CD14-positive monocyte (primary cell): ENCODE measurements around the gene MRGPRX1. TPM values are rescaled to one million over a fixed set of nuclear protein-coding genes. Genes with fewer than 3 reads are reported as not detected.

Experiments used
- DNase-seq, 3 donors: peaks; one replicate each; pipeline ENCODE4 v3.0.0-alpha.2; 2011 to 2022
- H2AFZ ChIP-seq: 2 replicates; pipeline ENCODE4 v1.6.0; 2012; ENCODE audit warnings: mild to moderate bottlenecking, low read depth, low read length, inconsistent platforms; ENCODE audit not compliant: insufficient read depth, poor library complexity, severe bottlenecking
- H3K27ac ChIP-seq, 2 donors: 1 replicate in 1 of 2; 2 replicates in 1 of 2; pipeline ENCODE4 v1.5.1; 2012 to 2013; ENCODE audit warnings: low read length in 2 of 2, control low read depth in 1 of 2, inconsistent platforms in 1 of 2, low read depth in 1 of 2, mild to moderate bottlenecking in 1 of 2
- H3K27me3 ChIP-seq, 2 donors: one replicate each; pipeline versions ENCODE4 v1.6.0 to v1.6.1; 2011 to 2013; ENCODE audit warnings: low read length in 2 of 2; ENCODE audit not compliant: control insufficient read depth in 2 of 2, insufficient read depth in 2 of 2
- H3K36me3 ChIP-seq, 2 donors: replicated peaks in 1 of 2; 1 replicate in 1 of 2; 2 replicates in 1 of 2; pipeline versions ENCODE4 v1.5.1 to v1.6.1; 2012 to 2013; ENCODE audit warnings: low read length in 2 of 2, control low read depth in 1 of 2, inconsistent platforms in 1 of 2, mild to moderate bottlenecking in 1 of 2; ENCODE audit not compliant: insufficient read depth in 2 of 2, control insufficient read depth in 1 of 2
- H3K4me1 ChIP-seq, 2 donors: 1 replicate in 1 of 2; 2 replicates in 1 of 2; pipeline versions ENCODE4 v1.5.1 to v1.6.1; 2012 to 2013; ENCODE audit warnings: low read length in 2 of 2, control low read depth in 1 of 2, inconsistent platforms in 1 of 2, mild to moderate bottlenecking in 1 of 2, moderate library complexity in 1 of 2; ENCODE audit not compliant: insufficient read depth in 2 of 2, control insufficient read depth in 1 of 2
- H3K4me2 ChIP-seq: replicated peaks from 2 replicates; pipeline ENCODE3; 2012; ENCODE audit warnings: low read length, moderate library complexity, mild to moderate bottlenecking; ENCODE audit not compliant: poor library complexity, severe bottlenecking; ENCODE audit errors: extremely low read depth
- H3K4me3 ChIP-seq, 3 experiments: fragments of 200-600 bp in 1 of 3; sonication (generic) in 1 of 3; replicated peaks in 1 of 3; 1 replicate in 2 of 3; 2 replicates in 1 of 3; pipeline ENCODE4 v1.5.1; 2011 to 2013; ENCODE audit warnings: low read length in 3 of 3, mild to moderate bottlenecking in 3 of 3, control low read depth in 2 of 3, low read depth in 2 of 3, inconsistent platforms in 1 of 3, moderate library complexity in 1 of 3
- H3K79me2 ChIP-seq: 2 replicates; pipeline ENCODE4 v1.6.0; 2012; ENCODE audit warnings: mild to moderate bottlenecking, control low read depth, inconsistent platforms, low read length, moderate library complexity; ENCODE audit not compliant: insufficient read depth
- H3K9ac ChIP-seq: 2 replicates; pipeline ENCODE4 v1.6.0; 2017; ENCODE audit warnings: low read length, mild to moderate bottlenecking; ENCODE audit not compliant: insufficient read depth, poor library complexity, severe bottlenecking
- H3K9me3 ChIP-seq, 2 donors: replicated peaks in 1 of 2; 1 replicate in 1 of 2; 2 replicates in 1 of 2; pipeline versions ENCODE4 v1.5.1 to v1.6.1; 2012 to 2013; ENCODE audit warnings: low read length in 2 of 2, control low read depth in 1 of 2; ENCODE audit not compliant: control insufficient read depth in 1 of 2, insufficient read depth in 1 of 2
- H4K20me1 ChIP-seq: 2 replicates; pipeline ENCODE4 v1.6.0; 2012; ENCODE audit warnings: mild to moderate bottlenecking, low read length, control low read depth, moderate library complexity; ENCODE audit not compliant: insufficient read depth
- H3K27ac Mint-ChIP-seq, 7 donors: one replicate each; pipeline ENCODE4 v1.8.0; 2020; ENCODE audit warnings: mild to moderate bottlenecking in 7 of 7, mixed read lengths in 7 of 7, moderate library complexity in 6 of 7, inconsistent platforms in 2 of 7
- H3K27me3 Mint-ChIP-seq, 3 donors: one replicate each; pipeline ENCODE4 v1.8.0; 2021 to 2022; ENCODE audit warnings: low read depth in 3 of 3, mild to moderate bottlenecking in 3 of 3, mixed read lengths in 3 of 3, moderate library complexity in 3 of 3, inconsistent platforms in 1 of 3
- H3K36me3 Mint-ChIP-seq, 2 donors: one replicate each; pipeline ENCODE4 v1.8.0; 2020; ENCODE audit warnings: mixed read lengths in 2 of 2, inconsistent platforms in 1 of 2, mild to moderate bottlenecking in 1 of 2
- H3K4me1 Mint-ChIP-seq: one replicate; pipeline ENCODE4 v1.8.0; 2020; ENCODE audit warnings: mild to moderate bottlenecking, mixed read lengths
- H3K4me3 Mint-ChIP-seq, 2 donors: one replicate each; pipeline ENCODE4 v1.8.0; 2020; ENCODE audit warnings: mild to moderate bottlenecking in 2 of 2, mixed read lengths in 2 of 2, moderate library complexity in 1 of 2
- H3K9me3 Mint-ChIP-seq, 7 donors: one replicate each; pipeline ENCODE4 v1.8.0; 2020 to 2022; ENCODE audit warnings: mixed read lengths in 7 of 7, mild to moderate bottlenecking in 6 of 7, moderate library complexity in 6 of 7, inconsistent platforms in 2 of 7
- WGBS: methylation state at CpG from one replicate; pipeline ENCODE4 v1.1.5; 2013; ENCODE audit warnings: missing lambda C conversion rate; ENCODE audit not compliant: insufficient coverage; 5-methylcytosine and 5-hydroxymethylcytosine counted together
- intact Hi-C, 2 donors: fragments of 100-400 bp; cut with micrococcal nuclease; formaldehyde crosslinking; loops; one replicate each; pipeline versions ENCODE4 v1.15.0 to v1.15.1; 2023
- polyA plus RNA-seq, 3 donors: library from polyadenylated mRNA; depleted of rRNA in 1 of 3; unstranded in 2 of 3; stranded (reverse) in 1 of 3; fragments of 300-500 nt in 2 of 3; fragments of >200 nt in 1 of 3; fragmentation: Illumina TruSeq in 2 of 3; gene quantifications; 1 replicate in 2 of 3; 2 replicates in 1 of 3; pipeline ENCODE4 v1.2.3, GENCODE V29; 2012 to 2021
- TF ChIP-seq, protein P1 (sequence below): fragments of 200-600 bp; IDR thresholded peaks from one replicate; pipeline ENCODE4 v1.8.0; 2022; ENCODE audit warnings: antibody characterized with exemption, mild to moderate bottlenecking

MRGPRX1 gene
- polyA plus RNA-seq, 3 donors = not detected

DNA sequence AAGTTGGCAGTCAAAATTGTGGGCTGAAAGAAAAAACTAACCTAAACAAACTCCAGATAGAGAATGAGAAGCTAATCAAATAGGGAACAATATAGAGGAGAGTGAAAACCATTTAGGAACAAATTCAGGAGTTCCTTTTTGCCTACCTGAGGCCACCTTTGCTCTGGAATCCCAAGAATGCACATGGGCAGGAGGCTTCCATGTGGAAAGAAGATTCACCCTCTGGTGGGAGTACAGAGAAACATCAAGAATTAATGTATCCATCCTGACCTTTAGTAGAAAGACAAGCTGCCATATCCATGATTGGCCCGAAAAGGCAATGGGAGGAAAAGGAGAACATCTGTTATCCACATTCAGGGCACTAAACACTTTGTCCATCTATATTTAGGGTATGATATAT lies 35.0 kb upstream of the MRGPRX1 start:
- Histone ChIP-seq H3K9ac (no peak overlapping the region), H3K36me3 (no peaks in the 10 kb centered on the region), H3K4me1 (no peaks in the 10 kb centered on the region), H4K20me1 (no peaks in the 10 kb centered on the region), H2AFZ (no peak overlapping the region), H3K4me2 (no peak overlapping the region), H3K9me3 (no peaks in the 10 kb centered on the region), H3K4me3 (no peak overlapping the region), H3K79me2 (no peaks in the 10 kb centered on the region), H3K27me3 (no peaks in the 10 kb centered on the region), H3K27ac (no peak overlapping the region)
- TF ChIP-seq, protein P1, sequence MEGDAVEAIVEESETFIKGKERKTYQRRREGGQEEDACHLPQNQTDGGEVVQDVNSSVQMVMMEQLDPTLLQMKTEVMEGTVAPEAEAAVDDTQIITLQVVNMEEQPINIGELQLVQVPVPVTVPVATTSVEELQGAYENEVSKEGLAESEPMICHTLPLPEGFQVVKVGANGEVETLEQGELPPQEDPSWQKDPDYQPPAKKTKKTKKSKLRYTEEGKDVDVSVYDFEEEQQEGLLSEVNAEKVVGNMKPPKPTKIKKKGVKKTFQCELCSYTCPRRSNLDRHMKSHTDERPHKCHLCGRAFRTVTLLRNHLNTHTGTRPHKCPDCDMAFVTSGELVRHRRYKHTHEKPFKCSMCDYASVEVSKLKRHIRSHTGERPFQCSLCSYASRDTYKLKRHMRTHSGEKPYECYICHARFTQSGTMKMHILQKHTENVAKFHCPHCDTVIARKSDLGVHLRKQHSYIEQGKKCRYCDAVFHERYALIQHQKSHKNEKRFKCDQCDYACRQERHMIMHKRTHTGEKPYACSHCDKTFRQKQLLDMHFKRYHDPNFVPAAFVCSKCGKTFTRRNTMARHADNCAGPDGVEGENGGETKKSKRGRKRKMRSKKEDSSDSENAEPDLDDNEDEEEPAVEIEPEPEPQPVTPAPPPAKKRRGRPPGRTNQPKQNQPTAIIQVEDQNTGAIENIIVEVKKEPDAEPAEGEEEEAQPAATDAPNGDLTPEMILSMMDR = no peak
- H3K27me3 Mint-ChIP-seq = peaks cover 0 to 2% (median 0%) of the 10 kb centered on the region in 3 donors
- intact Hi-C loops = loop anchor here in 1 of 2 donors (10.0 kb wide), 1 partner anchor 61 kb away; no protein-coding TSS in a partner anchor
- WGBS = no CpG with 5 or more reads among the region's 1 CpG
- DNase-seq = no peak
- no peaks in the 10 kb centered on the region for H3K36me3 Mint-ChIP-seq
- H3K4me1 Mint-ChIP-seq = no peaks in the 10 kb centered on the region
- no peak overlapping the region for H3K4me3 Mint-ChIP-seq
- no peak overlapping the region for H3K27ac Mint-ChIP-seq
- peaks cover 0 to 8% (median 2%) of the 10 kb centered on the region in 7 donors for H3K9me3 Mint-ChIP-seq

DNA sequence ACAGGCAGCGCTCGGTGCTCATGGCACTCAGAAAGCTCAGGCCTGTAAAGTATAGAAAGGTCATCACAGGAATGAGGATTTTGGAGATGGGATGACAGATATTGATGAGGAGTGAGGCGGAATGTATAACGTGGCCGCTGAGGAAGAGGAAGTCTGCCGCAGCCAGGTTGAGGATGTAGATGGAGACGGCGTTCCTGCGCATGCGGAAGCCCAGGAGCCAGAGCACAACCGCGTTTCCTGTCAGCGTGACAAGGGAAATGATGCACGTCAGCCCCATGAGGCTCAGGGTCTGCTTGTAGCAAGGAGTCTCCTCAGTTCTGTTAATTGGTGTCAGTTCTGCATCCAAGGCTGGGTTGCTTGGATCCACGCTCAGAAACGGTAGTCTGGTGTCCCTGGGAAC lies 33.1 kb upstream of the MRGPRX1 start:
- no peak for DNase-seq
- no peak overlapping the region for H3K27ac ChIP-seq
- WGBS = 75% methylated on average over 14 of the region's 16 CpGs
- intact Hi-C loops = loop anchor here in 1 of 2 donors (10.0 kb wide), 1 partner anchor 62 kb away; no protein-coding TSS in a partner anchor
- H4K20me1 ChIP-seq = no peaks in the 10 kb centered on the region
- no peak overlapping the region for H3K9ac ChIP-seq
- H3K4me1 Mint-ChIP-seq = no peaks in the 10 kb centered on the region
- peaks cover 0 to 8% (median 2%) of the 10 kb centered on the region in 7 donors for H3K9me3 Mint-ChIP-seq
- H3K4me2 ChIP-seq = no peak overlapping the region
- H3K27ac Mint-ChIP-seq = no peak overlapping the region
- H3K27me3 Mint-ChIP-seq = peaks cover 0 to 2% (median 0%) of the 10 kb centered on the region in 3 donors
- H3K4me3 Mint-ChIP-seq = no peak overlapping the region
- no peaks in the 10 kb centered on the region for H3K36me3 Mint-ChIP-seq
- no peak overlapping the region for H2AFZ ChIP-seq
- TF ChIP-seq, protein P1 = no peak
- H3K27me3 ChIP-seq = no peaks in the 10 kb centered on the region
- H3K79me2 ChIP-seq = no peaks in the 10 kb centered on the region
- no peaks in the 10 kb centered on the region for H3K36me3 ChIP-seq
- no peak overlapping the region for H3K4me3 ChIP-seq
- no peaks in the 10 kb centered on the region for H3K4me1 ChIP-seq
- no peaks in the 10 kb centered on the region for H3K9me3 ChIP-seq
